ENCODE measurements around the gene OR2V1. TPM values are rescaled to one million over a fixed set of nuclear protein-coding genes. Genes with fewer than 3 reads are reported as not detected.
"Not testable (repeated sequence)": the region's sequence is repeated elsewhere in the genome, so short reads cannot be mapped to it uniquely, and the experiment has no call there.

Gene OR2V1
- total and polyA plus RNA-seq, 3 donors from 2014 or later: not detected

DNA sequence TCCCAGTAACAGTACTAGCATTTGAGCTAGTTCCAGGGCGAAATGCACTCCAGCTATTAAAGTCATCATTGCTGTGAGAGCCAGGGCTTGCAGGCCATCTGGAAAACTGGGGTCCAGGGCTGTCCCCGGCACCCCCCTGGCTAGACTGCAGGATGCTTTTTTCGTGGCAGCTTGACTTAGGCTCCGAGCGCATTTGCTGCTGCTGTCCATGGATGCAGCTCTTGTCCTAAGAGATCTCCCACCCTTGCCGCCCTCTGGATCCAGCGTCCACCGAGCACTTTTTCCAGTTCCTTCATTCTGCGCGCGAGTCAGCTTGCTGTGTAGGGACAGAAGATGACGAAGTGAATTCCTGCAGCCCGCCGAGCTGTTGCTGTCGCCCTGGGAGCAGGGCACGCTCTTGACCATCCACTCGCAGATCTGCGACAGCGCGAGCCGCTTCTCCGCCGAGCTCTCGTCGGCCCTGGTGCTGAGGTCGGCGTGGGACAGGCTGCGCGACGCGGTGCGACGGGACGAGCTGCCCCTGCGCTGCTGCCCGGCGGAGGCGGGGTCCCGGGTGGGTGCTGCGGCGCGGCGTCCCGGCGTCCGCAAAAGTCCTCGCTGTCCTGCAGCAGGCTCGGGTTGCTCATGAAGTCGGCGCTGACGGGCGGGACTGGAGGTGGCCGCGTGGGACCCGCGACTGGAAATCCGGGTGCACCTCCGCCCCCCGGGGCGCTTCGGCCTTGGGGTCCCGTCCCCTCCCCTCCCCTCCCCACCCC is 30.7 kb downstream of the OR2V1 start:
- WGBS, 2 donors: 4 to 5% methylated on average over 15 to 60 of the region's 62 CpGs
- intact Hi-C loops (cut with DNase I; ENCODE audit: low total_unique reads): no loop called here

GRCh38 chr5:181099602-181100086 is 31.3 kb downstream of the OR2V1 start:
- TF ChIP-seq POLR2A (IDR thresholded peaks at IDR 0.05): no peak
- TF ChIP-seq, protein P1, sequence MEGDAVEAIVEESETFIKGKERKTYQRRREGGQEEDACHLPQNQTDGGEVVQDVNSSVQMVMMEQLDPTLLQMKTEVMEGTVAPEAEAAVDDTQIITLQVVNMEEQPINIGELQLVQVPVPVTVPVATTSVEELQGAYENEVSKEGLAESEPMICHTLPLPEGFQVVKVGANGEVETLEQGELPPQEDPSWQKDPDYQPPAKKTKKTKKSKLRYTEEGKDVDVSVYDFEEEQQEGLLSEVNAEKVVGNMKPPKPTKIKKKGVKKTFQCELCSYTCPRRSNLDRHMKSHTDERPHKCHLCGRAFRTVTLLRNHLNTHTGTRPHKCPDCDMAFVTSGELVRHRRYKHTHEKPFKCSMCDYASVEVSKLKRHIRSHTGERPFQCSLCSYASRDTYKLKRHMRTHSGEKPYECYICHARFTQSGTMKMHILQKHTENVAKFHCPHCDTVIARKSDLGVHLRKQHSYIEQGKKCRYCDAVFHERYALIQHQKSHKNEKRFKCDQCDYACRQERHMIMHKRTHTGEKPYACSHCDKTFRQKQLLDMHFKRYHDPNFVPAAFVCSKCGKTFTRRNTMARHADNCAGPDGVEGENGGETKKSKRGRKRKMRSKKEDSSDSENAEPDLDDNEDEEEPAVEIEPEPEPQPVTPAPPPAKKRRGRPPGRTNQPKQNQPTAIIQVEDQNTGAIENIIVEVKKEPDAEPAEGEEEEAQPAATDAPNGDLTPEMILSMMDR (IDR thresholded peaks at IDR 0.05): no peak
- no peak for DNase-seq
- Histone ChIP-seq H3K27me3 (no peaks in the 10 kb centered on the region), H3K36me3 (ENCODE audit: low read depth, missing control alignments) (no peaks in the 10 kb centered on the region), H3K4me1 (no peaks in the 10 kb centered on the region), H3K4me3 (no peak overlapping the region), H3K9me3 (no peaks in the 10 kb centered on the region), H3K27ac (no peak overlapping the region)
- intact Hi-C loops (cut with DNase I; ENCODE audit: low total_unique reads): no loop called here
- 26 to 43% methylated on average over 8 to 11 of the region's 11 CpGs for WGBS, 2 donors

More for the DNA sequence above, 30.7 kb downstream of the OR2V1 start:
- DNase-seq: no peak
- Histone ChIP-seq H3K9me3 (no peaks in the 10 kb centered on the region), H3K36me3 (ENCODE audit: low read depth, missing control alignments) (no peaks in the 10 kb centered on the region), H3K4me3 (no peak overlapping the region), H3K27me3 (no peaks in the 10 kb centered on the region), H3K27ac (no peak overlapping the region), H3K4me1 (no peaks in the 10 kb centered on the region)
- no peak for TF ChIP-seq POLR2A (IDR thresholded peaks at IDR 0.05)
- TF ChIP-seq, protein P1 (IDR thresholded peaks at IDR 0.05): no peak

- no peak overlapping the region for H3K27ac ChIP-seq
- no peaks in the 10 kb centered on the region for H3K9me3 ChIP-seq
- WGBS, 2 donors: 12 to 13% methylated on average over 19 to 21 of the region's 22 CpGs
- TF ChIP-seq, protein P1 (IDR thresholded peaks at IDR 0.05): no peak
- no peak for TF ChIP-seq POLR2A (IDR thresholded peaks at IDR 0.05)
- DNase-seq: no peak
- no peaks in the 10 kb centered on the region for H3K4me1 ChIP-seq
- H3K4me3 ChIP-seq: no peak overlapping the region
- H3K27me3 ChIP-seq: no peaks in the 10 kb centered on the region
- intact Hi-C loops (cut with DNase I; ENCODE audit: low total_unique reads): no loop called here
- H3K36me3 ChIP-seq (ENCODE audit: low read depth, missing control alignments): no peaks in the 10 kb centered on the region
Measured at GRCh38 chr5:181098762-181099601, 32.0 kb downstream of the OR2V1 start.

- DNase-seq; H3K27ac ChIP-seq; H3K27me3 ChIP-seq; H3K36me3 ChIP-seq (ENCODE audit: low read depth, missing control alignments); H3K9me3 ChIP-seq; H3K4me1 ChIP-seq; intact Hi-C loops (cut with DNase I; ENCODE audit: low total_unique reads); H3K4me3 ChIP-seq: not testable (repeated sequence)
- WGBS, 2 donors: no CpG with 5 or more reads among the region's 56 CpGs
Measured at GRCh38 chr5:181097759-181098491, 33.0 kb downstream of the OR2V1 start.

- H3K4me1 ChIP-seq; intact Hi-C loops (cut with DNase I; ENCODE audit: low total_unique reads); H3K4me3 ChIP-seq; H3K9me3 ChIP-seq; DNase-seq; H3K27ac ChIP-seq; H3K36me3 ChIP-seq (ENCODE audit: low read depth, missing control alignments); H3K27me3 ChIP-seq: not testable (repeated sequence)
- no CpG with 5 or more reads among the region's 26 CpGs for WGBS, 2 donors
Measured at GRCh38 chr5:181097383-181097753, 33.6 kb downstream of the OR2V1 start.

GRCh38 chr5:181096721-181097382 is 34.1 kb downstream of the OR2V1 start:
- WGBS, 2 donors: no CpG with 5 or more reads among the region's 26 CpGs

GRCh38 chr5:181095162-181095561 is 35.8 kb downstream of the OR2V1 start:
- H3K36me3 ChIP-seq (ENCODE audit: low read depth, missing control alignments); DNase-seq; H3K4me1 ChIP-seq; intact Hi-C loops (cut with DNase I; ENCODE audit: low total_unique reads); H3K4me3 ChIP-seq; H3K27me3 ChIP-seq; H3K27ac ChIP-seq; H3K9me3 ChIP-seq: not testable (repeated sequence)
- WGBS, 2 donors: 63 to 86% methylated on average over 3 of the region's 3 CpGs

More at GRCh38 chr5:181096721-181097382, 34.1 kb downstream of the OR2V1 start:
- H3K9me3 ChIP-seq; DNase-seq; H3K4me3 ChIP-seq; H3K36me3 ChIP-seq (ENCODE audit: low read depth, missing control alignments); H3K27me3 ChIP-seq; intact Hi-C loops (cut with DNase I; ENCODE audit: low total_unique reads); H3K27ac ChIP-seq; H3K4me1 ChIP-seq: not testable (repeated sequence)

All from testis (tissue), 3 donors.